Measurements from ENCODE around the gene GVQW3.

The GVQW3 gene

DNA sequence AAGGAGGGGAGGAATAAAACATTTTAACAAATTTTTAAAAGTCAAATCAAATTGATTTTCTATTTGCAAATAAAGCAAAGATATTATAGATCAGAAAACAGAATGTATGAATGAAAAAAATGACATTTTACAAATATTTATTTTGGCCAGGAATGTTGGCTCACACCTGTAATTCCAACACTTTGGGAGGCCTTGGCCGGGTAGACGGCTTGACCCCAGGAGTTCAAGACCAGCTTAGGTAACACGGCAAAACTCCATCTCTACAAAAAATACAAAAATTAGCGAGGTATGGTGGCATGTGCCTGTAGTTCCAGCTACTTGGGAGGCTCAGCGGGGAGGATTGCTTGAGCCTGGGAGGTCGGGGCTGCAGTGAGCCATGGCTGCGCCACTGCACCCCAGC, 18.4 kb upstream of the GVQW3 start:
- no peak overlapping the region for H3K4me3 ChIP-seq (ENCODE audit: low read depth, low read length)
- TF ChIP-seq, protein P1, sequence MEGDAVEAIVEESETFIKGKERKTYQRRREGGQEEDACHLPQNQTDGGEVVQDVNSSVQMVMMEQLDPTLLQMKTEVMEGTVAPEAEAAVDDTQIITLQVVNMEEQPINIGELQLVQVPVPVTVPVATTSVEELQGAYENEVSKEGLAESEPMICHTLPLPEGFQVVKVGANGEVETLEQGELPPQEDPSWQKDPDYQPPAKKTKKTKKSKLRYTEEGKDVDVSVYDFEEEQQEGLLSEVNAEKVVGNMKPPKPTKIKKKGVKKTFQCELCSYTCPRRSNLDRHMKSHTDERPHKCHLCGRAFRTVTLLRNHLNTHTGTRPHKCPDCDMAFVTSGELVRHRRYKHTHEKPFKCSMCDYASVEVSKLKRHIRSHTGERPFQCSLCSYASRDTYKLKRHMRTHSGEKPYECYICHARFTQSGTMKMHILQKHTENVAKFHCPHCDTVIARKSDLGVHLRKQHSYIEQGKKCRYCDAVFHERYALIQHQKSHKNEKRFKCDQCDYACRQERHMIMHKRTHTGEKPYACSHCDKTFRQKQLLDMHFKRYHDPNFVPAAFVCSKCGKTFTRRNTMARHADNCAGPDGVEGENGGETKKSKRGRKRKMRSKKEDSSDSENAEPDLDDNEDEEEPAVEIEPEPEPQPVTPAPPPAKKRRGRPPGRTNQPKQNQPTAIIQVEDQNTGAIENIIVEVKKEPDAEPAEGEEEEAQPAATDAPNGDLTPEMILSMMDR (IDR thresholded peaks at IDR 0.05; ENCODE audit: insufficient read depth, low read length, missing control alignments) = no peak
- CTCF ChIA-PET = no interaction called here
- no peak for DNase-seq (ENCODE audit: low read depth, low spot score)
- POLR2A ChIA-PET = no interaction called here

DNA sequence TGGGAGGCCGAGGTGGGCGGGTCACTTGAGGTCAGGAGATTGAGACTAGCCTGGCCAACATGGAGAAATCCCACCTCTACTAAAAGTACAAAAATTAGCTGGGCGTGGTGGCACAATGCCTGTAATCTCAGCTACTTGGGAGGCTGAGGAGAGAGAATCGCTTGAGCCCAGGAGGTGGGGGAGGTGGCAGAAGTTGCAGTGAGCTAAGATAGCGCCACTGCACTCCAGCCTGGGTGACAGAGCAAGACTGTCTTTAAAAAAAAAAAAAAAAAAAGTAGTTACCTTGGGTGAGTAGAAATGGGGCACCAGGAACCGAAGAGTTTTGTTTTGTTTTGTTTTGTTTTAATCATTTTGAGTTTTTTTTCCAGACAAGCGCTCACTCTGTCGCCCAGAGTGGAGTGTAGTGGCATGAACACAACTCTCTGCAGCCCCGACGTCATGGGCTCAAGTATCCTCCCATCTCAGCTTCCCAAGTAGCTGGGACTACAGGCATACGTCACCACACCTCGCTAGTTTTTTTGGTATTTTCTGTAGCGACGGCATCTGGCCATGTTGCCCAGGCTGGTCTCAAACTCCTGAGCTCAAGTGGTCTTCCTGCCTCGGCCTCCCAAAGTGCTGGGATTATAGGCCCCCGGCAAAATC, 16.0 kb upstream of the GVQW3 start:
- no peak overlapping the region for H3K4me3 ChIP-seq (ENCODE audit: low read depth, low read length)
- TF ChIP-seq, protein P1 (IDR thresholded peaks at IDR 0.05; ENCODE audit: insufficient read depth, low read length, missing control alignments) = no peak
- ChIA-PET CTCF (interaction anchor here (1.7 kb wide), 1 partner anchor 157 kb away, joined by 8 read pairs; no protein-coding TSS in a partner anchor), POLR2A (no interaction called here)
- no peak for DNase-seq (ENCODE audit: low read depth, low spot score)

DNA sequence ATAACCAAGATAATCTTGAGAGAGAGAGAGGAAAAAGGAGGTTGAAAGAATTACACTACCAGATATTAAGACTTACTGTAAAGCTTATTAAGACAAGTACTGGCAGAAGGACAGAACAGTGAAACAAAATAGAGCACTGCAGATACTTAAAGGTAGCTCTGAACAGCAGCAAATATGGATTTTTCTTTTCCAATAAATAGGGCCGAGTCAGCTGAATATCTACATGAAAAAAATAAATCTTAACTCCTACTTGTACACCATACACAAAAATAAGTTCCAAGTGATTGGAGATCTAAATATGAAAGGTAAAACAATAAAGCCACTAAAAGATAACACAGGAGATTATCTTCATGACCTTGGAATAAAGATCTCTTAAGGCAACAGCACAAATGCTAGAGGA, 12.6 kb upstream of the GVQW3 start:
- POLR2A ChIA-PET = interaction anchor here (0.5 kb wide), 1 partner anchor 122 kb away, joined by 3 read pairs; no protein-coding TSS in a partner anchor
- no peak for DNase-seq (ENCODE audit: low read depth, low spot score)
- CTCF ChIA-PET = no interaction called here
- TF ChIP-seq, protein P1 (IDR thresholded peaks at IDR 0.05; ENCODE audit: insufficient read depth, low read length, missing control alignments) = no peak
- no peak overlapping the region for H3K4me3 ChIP-seq (ENCODE audit: low read depth, low read length)

DNA sequence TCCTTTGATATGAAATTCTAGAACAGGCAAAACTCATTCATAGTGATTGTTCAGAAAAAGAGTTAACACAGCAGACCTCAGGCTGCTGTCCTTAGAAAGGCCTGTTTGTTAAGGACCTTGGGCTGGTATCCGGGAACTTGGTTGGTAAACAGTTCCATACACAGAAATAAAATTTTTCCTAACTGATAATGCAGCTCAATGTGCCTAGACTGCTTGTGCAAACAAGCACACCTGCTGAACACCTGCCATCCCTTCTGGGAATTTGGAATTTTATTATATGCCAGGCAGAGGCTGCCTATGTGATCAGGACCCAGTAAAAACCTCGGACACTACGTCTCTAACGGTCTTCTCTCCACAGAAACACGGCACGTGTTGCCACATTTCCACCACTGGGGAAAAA, 11.7 kb upstream of the GVQW3 start:
- ChIA-PET POLR2A (no interaction called here), CTCF (no interaction called here)
- no peak overlapping the region for H3K4me3 ChIP-seq (ENCODE audit: low read depth, low read length)
- DNase-seq (ENCODE audit: low read depth, low spot score) = no peak
- TF ChIP-seq, protein P1 (IDR thresholded peaks at IDR 0.05; ENCODE audit: insufficient read depth, low read length, missing control alignments) = no peak

DNA sequence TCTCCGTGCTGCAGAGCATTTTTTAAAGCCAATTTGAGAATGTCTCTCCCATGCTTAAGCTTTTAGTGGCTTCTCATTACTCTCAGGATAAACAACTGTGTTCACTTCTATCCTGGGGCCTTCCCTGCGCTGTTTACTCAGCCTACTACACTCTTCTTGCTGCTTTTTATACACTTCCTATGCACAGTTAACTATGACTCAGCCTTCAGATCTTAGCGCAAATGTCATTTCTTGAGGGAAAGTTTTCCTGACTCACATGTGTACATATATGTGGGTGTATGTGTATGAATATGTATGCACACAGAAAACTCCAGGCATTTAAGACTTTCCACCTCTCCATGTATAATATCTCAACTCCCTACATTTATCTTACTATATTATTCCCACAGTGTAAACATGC, 10.0 kb upstream of the GVQW3 start:
- ChIA-PET POLR2A (no interaction called here), CTCF (interaction anchor here (1.3 kb wide), 1 partner anchor 141 kb away, joined by 3 read pairs; no protein-coding TSS in a partner anchor)
- peak; percentile 40 for DNase-seq (ENCODE audit: low read depth, low spot score)
- H3K4me3 ChIP-seq (ENCODE audit: low read depth, low read length) = no peak overlapping the region
- TF ChIP-seq, protein P1 (IDR thresholded peaks at IDR 0.05; ENCODE audit: insufficient read depth, low read length, missing control alignments) = no peak

DNA sequence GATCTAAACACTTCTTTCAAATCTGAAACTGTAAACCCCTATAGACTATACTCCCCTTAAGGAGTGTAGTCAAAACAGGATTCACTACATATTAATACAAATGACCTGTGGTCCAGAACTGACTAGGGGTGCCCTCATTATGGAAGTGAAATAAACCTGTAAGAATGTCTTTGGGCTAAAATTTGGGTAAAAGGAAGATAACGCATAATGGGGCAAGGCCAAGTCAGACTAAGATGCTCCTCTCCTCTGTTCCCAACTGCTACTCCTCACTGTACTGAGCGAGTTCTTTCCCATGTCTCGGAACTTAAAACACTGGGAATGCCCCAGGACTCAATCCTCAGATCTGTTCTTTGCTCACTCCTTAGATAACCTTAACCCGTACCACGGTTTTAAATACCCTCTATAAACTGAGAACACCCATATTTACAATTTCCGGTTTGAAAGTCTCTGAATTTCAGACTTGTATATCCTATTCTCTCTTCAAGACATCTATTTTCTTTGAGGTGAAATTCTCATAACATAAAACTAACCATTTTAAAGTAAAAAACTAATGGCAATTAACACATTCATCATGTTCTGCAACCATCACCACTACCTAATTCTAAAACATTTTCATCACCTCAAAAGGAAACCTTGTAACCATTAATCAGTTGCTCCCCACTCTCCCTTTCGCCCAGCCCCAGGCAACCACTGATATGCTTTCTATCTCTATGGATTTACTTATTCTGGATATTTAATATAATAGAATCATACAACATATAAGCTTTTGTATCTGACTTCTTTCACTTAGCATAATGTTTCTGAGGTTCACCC, 4.2 kb upstream of the GVQW3 start:
- CTCF ChIA-PET = no interaction called here
- no peak for DNase-seq (ENCODE audit: low read depth, low spot score)
- TF ChIP-seq, protein P1 (IDR thresholded peaks at IDR 0.05; ENCODE audit: insufficient read depth, low read length, missing control alignments) = no peak
- POLR2A ChIA-PET = no interaction called here
- H3K4me3 ChIP-seq (ENCODE audit: low read depth, low read length) = no peak overlapping the region
